Upper lobe of left lung (tissue), 4 donors: Measurements from ENCODE around the gene MS4A10.

Experiments
- POLR2A ChIP-seq, 4 donors: fragments of 450-650 bp; IDR thresholded peaks; one replicate each; pipeline ENCODE4 v1.5.1; 2016 to 2017; ENCODE audit warnings: antibody characterized with exemption in 4 of 4, mild to moderate bottlenecking in 2 of 4
- TF ChIP-seq, protein P1 (sequence below), 6 experiments: fragments of 450-650 bp in 4 of 6; fragments of 200-600 bp in 2 of 6; sonication (generic) in 2 of 6; IDR thresholded peaks; one replicate each; pipeline ENCODE4 v1.5.1; 2016 to 2019; ENCODE audit warnings: antibody characterized with exemption in 6 of 6

GRCh38 chr11:60754887-60755286, 30.2 kb upstream of the MS4A10 start:
- TF ChIP-seq, protein P1, sequence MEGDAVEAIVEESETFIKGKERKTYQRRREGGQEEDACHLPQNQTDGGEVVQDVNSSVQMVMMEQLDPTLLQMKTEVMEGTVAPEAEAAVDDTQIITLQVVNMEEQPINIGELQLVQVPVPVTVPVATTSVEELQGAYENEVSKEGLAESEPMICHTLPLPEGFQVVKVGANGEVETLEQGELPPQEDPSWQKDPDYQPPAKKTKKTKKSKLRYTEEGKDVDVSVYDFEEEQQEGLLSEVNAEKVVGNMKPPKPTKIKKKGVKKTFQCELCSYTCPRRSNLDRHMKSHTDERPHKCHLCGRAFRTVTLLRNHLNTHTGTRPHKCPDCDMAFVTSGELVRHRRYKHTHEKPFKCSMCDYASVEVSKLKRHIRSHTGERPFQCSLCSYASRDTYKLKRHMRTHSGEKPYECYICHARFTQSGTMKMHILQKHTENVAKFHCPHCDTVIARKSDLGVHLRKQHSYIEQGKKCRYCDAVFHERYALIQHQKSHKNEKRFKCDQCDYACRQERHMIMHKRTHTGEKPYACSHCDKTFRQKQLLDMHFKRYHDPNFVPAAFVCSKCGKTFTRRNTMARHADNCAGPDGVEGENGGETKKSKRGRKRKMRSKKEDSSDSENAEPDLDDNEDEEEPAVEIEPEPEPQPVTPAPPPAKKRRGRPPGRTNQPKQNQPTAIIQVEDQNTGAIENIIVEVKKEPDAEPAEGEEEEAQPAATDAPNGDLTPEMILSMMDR (IDR thresholded peaks at IDR 0.05): no peak
- TF ChIP-seq POLR2A (IDR thresholded peaks at IDR 0.05): no peak
